Breast epithelium (tissue), 4 donors: ENCODE results near the gene WDR86. TPM values are rescaled to one million over a fixed set of nuclear protein-coding genes. Genes with fewer than 3 reads are reported as not detected.

Source experiments
- DNase-seq, 2 donors: peaks; one replicate each; pipeline ENCODE4 v3.0.0-alpha.2; 2019; ENCODE audit warnings: low spot score in 2 of 2
- H3K27ac ChIP-seq, 2 donors: fragments of 200-600 bp; sonication (generic) in 1 of 2; one replicate each; pipeline ENCODE4 v1.5.1; 2016 to 2019; ENCODE audit warnings: mild to moderate bottlenecking in 1 of 2
- H3K27me3 ChIP-seq, 2 donors: fragments of 200-600 bp; sonication (generic) in 1 of 2; one replicate each; pipeline versions ENCODE4 v1.5.1 to v1.6.0; 2017 to 2019; ENCODE audit warnings: control low read depth in 1 of 2, mild to moderate bottlenecking in 1 of 2
- H3K36me3 ChIP-seq: fragments of 200-600 bp; one replicate; pipeline ENCODE4 v1.5.1; 2019
- H3K4me1 ChIP-seq, 2 donors: fragments of 200-600 bp; sonication (generic); one replicate each; pipeline ENCODE4 v1.5.1; 2016 to 2019; ENCODE audit warnings: control low read depth in 1 of 2
- H3K4me3 ChIP-seq, 3 donors: fragments of 200-600 bp; sonication (generic); 1 replicate in 2 of 3; 2 replicates in 1 of 3; pipeline ENCODE4 v1.5.1; 2016 to 2019; ENCODE audit warnings: mild to moderate bottlenecking in 3 of 3, moderate library complexity in 2 of 3
- H3K9me3 ChIP-seq, 2 donors: fragments of 200-600 bp; sonication (generic) in 1 of 2; one replicate each; pipeline ENCODE4 v1.5.1; 2016 to 2019; ENCODE audit warnings: control low read depth in 1 of 2
- CTCF ChIP-seq, 3 donors: fragments of 450-650 bp; IDR thresholded peaks; one replicate each; pipeline ENCODE4 v1.5.1; 2016 to 2017; ENCODE audit warnings: antibody characterized with exemption in 3 of 3, mild to moderate bottlenecking in 3 of 3, moderate library complexity in 3 of 3
- POLR2A ChIP-seq: fragments of 450-650 bp; IDR thresholded peaks from one replicate; pipeline ENCODE4 v1.6.1; 2016; ENCODE audit warnings: antibody characterized with exemption, mild to moderate bottlenecking, moderate library complexity
- POLR2AphosphoS5 ChIP-seq, 3 donors: sonication (generic); formaldehyde crosslinking; IDR thresholded peaks; one replicate each; pipeline ENCODE4 v1.6.1; 2017; ENCODE audit warnings: antibody characterized with exemption in 3 of 3
- intact Hi-C: fragments of 100-400 bp; cut with DNase I; formaldehyde crosslinking; loops from one replicate; pipeline ENCODE4 v1.15.1; 2023; ENCODE audit warnings: low total_unique reads
- total RNA-seq, 3 donors: library from RNA; depleted of rRNA; stranded (reverse); fragments of >200 nt; gene quantifications; one replicate each; pipeline ENCODE4 v1.1.0, GENCODE V29; 2016

Gene WDR86
- total RNA-seq, 3 donors from 2014 or later, result 15.5 to 61.5 (median 57.0) TPM

GRCh38 chr7:151384352-151384697, 25.5 kb downstream of the WDR86 start:
- no peak for DNase-seq
- Histone ChIP-seq H3K4me1 (peaks cover 0 to 15% of the 10 kb centered on the region in 2 donors), H3K4me3 (no peak overlapping the region), H3K27me3 (no peaks in the 10 kb centered on the region), H3K27ac (peak overlapping the region; percentile 60 to 61), H3K36me3 (no peaks in the 10 kb centered on the region), H3K9me3 (no peaks in the 10 kb centered on the region)
- TF ChIP-seq POLR2AphosphoS5 (IDR thresholded peaks at IDR 0.05) (no peak), POLR2A (no peak), CTCF (IDR thresholded peaks at IDR 0.05) (no peak)
- intact Hi-C loops, result no loop called here

GRCh38 chr7:151383638-151384351, 26.0 kb downstream of the WDR86 start:
- H3K36me3 ChIP-seq, result no peaks in the 10 kb centered on the region
- H3K27me3 ChIP-seq, result no peaks in the 10 kb centered on the region
- DNase-seq, result peak in 1 of 2 donors; percentile 92
- TF ChIP-seq POLR2A (no peak), POLR2AphosphoS5 (IDR thresholded peaks at IDR 0.05) (no peak), CTCF (IDR thresholded peaks at IDR 0.05) (no peak)
- H3K4me3 ChIP-seq, result no peak overlapping the region
- H3K27ac ChIP-seq, result peak overlapping the region; percentile 61 to 72
- intact Hi-C loops, result no loop called here
- peaks cover 0 to 15% of the 10 kb centered on the region in 2 donors for H3K4me1 ChIP-seq
- H3K9me3 ChIP-seq, result no peaks in the 10 kb centered on the region

- Histone ChIP-seq H3K27ac (no peak overlapping the region), H3K4me1 (peaks cover 0 to 9% of the 10 kb centered on the region in 2 donors), H3K9me3 (no peaks in the 10 kb centered on the region), H3K4me3 (peak overlapping the region in 2 of 3 donors; percentile 21 to 47), H3K27me3 (no peaks in the 10 kb centered on the region), H3K36me3 (no peaks in the 10 kb centered on the region)
- DNase-seq, result no peak
- intact Hi-C loops, result no loop called here
- TF ChIP-seq POLR2A (no peak), POLR2AphosphoS5 (IDR thresholded peaks at IDR 0.05) (no peak)
Measured at GRCh38 chr7:151382079-151382885, 27.6 kb downstream of the WDR86 start.

- Histone ChIP-seq H3K27ac (no peak overlapping the region), H3K36me3 (no peaks in the 10 kb centered on the region)
- intact Hi-C loops, result no loop called here
Measured at GRCh38 chr7:151381348-151382078, 28.3 kb downstream of the WDR86 start.

DNA sequence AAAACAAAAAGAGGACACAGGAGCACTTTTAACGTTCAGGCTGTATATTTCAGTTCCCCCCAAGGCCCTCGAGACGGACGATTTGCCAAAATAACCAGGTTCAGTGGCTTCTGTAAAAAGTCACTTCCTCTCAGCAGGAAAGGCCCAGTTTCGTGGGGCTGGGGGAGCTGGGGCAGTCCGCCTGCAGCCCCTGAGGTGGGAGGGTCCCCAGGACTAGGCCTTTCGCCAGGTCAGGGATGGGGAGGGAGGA, 28.8 kb downstream of the WDR86 start:
- no peaks in the 10 kb centered on the region for H3K36me3 ChIP-seq
- no peak for DNase-seq
- TF ChIP-seq POLR2AphosphoS5 (IDR thresholded peaks at IDR 0.05) (no peak), POLR2A (no peak), CTCF (IDR thresholded peaks at IDR 0.05) (no peak)
- no peaks in the 10 kb centered on the region for H3K9me3 ChIP-seq
- no peaks in the 10 kb centered on the region for H3K4me1 ChIP-seq
- no peak overlapping the region for H3K27ac ChIP-seq
- H3K27me3 ChIP-seq, result no peaks in the 10 kb centered on the region
- intact Hi-C loops, result no loop called here
- H3K4me3 ChIP-seq, result peak overlapping the region; percentile 12 to 47 (median 21)

More at GRCh38 chr7:151381348-151382078, 28.3 kb downstream of the WDR86 start:
- no peaks in the 10 kb centered on the region for H3K27me3 ChIP-seq
- no peak for TF ChIP-seq POLR2AphosphoS5 (IDR thresholded peaks at IDR 0.05)
- TF ChIP-seq CTCF (IDR thresholded peaks at IDR 0.05), result no peak
- no peak for TF ChIP-seq POLR2A
- peak overlapping the region; percentile 12 to 47 (median 21) for H3K4me3 ChIP-seq
- DNase-seq, result no peak
- H3K4me1 ChIP-seq, result peaks cover 0 to 2% of the 10 kb centered on the region in 2 donors
- no peaks in the 10 kb centered on the region for H3K9me3 ChIP-seq
